ENCODE results near the gene LRRC41. TPM values are rescaled to one million over a fixed set of nuclear protein-coding genes. Genes with fewer than 3 reads are reported as not detected.
A peak's percentile ranks its signal among the peaks of the same experiment; 100 is the strongest.

LRRC41 gene
- total RNA-seq, 1 donor from 2014 or later = 43.1 TPM

DNA sequence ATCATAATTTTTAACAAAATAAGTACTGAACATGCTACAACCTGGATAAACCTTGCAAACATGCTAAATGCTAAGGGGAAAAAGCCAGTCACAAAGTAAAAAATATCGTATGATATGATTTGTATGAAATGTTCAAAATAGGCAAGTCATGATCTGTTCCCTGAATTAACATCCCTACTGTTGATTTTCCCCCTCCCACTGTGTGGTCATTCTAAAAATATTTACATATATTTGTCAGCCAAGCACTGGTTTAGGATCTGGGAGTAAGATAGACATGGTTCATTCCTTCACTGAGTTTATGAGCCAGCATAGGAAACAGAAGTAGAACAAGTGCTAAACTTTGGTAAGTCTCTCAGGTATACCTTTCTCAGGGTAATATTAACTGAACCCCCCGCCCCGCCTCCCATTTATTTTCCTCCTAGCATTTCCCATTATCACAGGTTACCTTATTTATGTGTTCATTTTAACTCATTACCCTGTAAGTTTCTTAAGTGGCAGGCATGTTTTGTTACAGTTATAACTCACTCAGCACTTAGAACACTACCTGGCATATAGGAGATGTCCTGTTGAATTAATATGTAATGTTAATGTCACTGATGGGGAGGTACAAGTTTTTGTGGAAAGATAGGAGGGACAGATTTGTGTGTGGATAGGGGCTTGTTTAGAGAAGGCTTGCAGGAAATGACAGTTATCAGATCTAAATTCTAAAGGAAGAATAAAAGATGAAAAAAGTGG, 12.4 kb upstream of the LRRC41 start:
- H2AFZ ChIP-seq (replicated peaks) = no peak overlapping the region
- TF ChIP-seq, protein P1, sequence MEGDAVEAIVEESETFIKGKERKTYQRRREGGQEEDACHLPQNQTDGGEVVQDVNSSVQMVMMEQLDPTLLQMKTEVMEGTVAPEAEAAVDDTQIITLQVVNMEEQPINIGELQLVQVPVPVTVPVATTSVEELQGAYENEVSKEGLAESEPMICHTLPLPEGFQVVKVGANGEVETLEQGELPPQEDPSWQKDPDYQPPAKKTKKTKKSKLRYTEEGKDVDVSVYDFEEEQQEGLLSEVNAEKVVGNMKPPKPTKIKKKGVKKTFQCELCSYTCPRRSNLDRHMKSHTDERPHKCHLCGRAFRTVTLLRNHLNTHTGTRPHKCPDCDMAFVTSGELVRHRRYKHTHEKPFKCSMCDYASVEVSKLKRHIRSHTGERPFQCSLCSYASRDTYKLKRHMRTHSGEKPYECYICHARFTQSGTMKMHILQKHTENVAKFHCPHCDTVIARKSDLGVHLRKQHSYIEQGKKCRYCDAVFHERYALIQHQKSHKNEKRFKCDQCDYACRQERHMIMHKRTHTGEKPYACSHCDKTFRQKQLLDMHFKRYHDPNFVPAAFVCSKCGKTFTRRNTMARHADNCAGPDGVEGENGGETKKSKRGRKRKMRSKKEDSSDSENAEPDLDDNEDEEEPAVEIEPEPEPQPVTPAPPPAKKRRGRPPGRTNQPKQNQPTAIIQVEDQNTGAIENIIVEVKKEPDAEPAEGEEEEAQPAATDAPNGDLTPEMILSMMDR (IDR thresholded peaks at IDR 0.05) = no peak
- TF ChIP-seq EZH2phosphoT487 (IDR thresholded peaks at IDR 0.05) = no peak
- TF ChIP-seq EZH2 (IDR thresholded peaks at IDR 0.05) = no peak
- H3F3A ChIP-seq (ENCODE audit: low read depth) = peaks cover 34% of the 10 kb centered on the region
- no peaks in the 10 kb centered on the region for H3K27me3 Mint-ChIP-seq (ENCODE audit: insufficient read depth, low read depth)
- peaks cover 17% of the 10 kb centered on the region for H3K36me3 Mint-ChIP-seq
- no peaks in the 10 kb centered on the region for H4K20me1 ChIP-seq (ENCODE audit: low read depth)
- no peak for DNase-seq (ENCODE audit: low spot score)
- H3K79me2 ChIP-seq (ENCODE audit: low read depth) = no peaks in the 10 kb centered on the region
- H3K27ac ChIP-seq = peak overlapping the region; percentile 59
- no peak overlapping the region for H3K4me2 ChIP-seq
- H3K9ac ChIP-seq = no peak overlapping the region
- no peak overlapping the region for H3K27ac Mint-ChIP-seq
- no peak overlapping the region for H3K4me3 ChIP-seq
- H3K36me3 ChIP-seq = peaks cover 12% of the 10 kb centered on the region
- peaks cover 10% of the 10 kb centered on the region for H3K4me1 Mint-ChIP-seq
- peaks cover 5% of the 10 kb centered on the region for H3K4me1 ChIP-seq
- H3K9me3 Mint-ChIP-seq = no peaks in the 10 kb centered on the region
- no peaks in the 10 kb centered on the region for H3K9me3 ChIP-seq (ENCODE audit: low read depth)
- H3K4me3 Mint-ChIP-seq = no peak overlapping the region
- no peaks in the 10 kb centered on the region for H3K27me3 ChIP-seq

DNA sequence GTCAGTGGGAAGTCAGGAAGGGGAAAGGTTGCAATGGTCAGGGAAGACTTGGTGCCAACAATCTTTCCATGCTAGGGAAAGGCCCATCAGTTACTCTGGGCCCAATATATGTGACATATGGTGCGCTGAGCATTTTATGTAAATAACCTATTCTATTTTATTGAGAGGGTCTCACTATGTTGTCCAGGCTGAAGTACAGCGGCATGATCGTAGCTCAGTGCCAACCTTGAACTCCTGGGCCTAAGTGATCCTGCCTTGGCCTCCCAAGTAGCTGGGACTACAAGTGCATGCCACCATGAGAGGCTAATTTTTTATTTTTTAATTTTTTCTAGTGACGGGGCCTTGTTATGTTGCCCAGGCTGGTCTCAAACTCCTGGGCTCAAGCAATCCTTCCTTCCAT, 6.9 kb upstream of the LRRC41 start:
- H3K27me3 Mint-ChIP-seq (ENCODE audit: insufficient read depth, low read depth) = no peaks in the 10 kb centered on the region
- Histone ChIP-seq H3K36me3 (peaks cover 27% of the 10 kb centered on the region), H3F3A (ENCODE audit: low read depth) (peaks cover 13% of the 10 kb centered on the region), H4K20me1 (ENCODE audit: low read depth) (peaks cover 38% of the 10 kb centered on the region), H3K79me2 (ENCODE audit: low read depth) (peaks cover 50% of the 10 kb centered on the region), H3K9ac (no peak overlapping the region), H3K9me3 (ENCODE audit: low read depth) (no peaks in the 10 kb centered on the region), H3K4me3 (no peak overlapping the region), H3K27me3 (no peaks in the 10 kb centered on the region), H3K27ac (no peak overlapping the region), H3K4me2 (no peak overlapping the region), H2AFZ (replicated peaks) (no peak overlapping the region), H3K4me1 (peaks cover 5% of the 10 kb centered on the region)
- TF ChIP-seq EZH2phosphoT487 (IDR thresholded peaks at IDR 0.05) = no peak
- TF ChIP-seq, protein P1 (IDR thresholded peaks at IDR 0.05) = no peak
- no peak for TF ChIP-seq EZH2 (IDR thresholded peaks at IDR 0.05)
- no peak overlapping the region for H3K27ac Mint-ChIP-seq
- H3K4me1 Mint-ChIP-seq = peaks cover 7% of the 10 kb centered on the region
- no peaks in the 10 kb centered on the region for H3K9me3 Mint-ChIP-seq
- H3K36me3 Mint-ChIP-seq = peaks cover 31% of the 10 kb centered on the region
- no peak for DNase-seq (ENCODE audit: low spot score)
- no peak overlapping the region for H3K4me3 Mint-ChIP-seq

DNA sequence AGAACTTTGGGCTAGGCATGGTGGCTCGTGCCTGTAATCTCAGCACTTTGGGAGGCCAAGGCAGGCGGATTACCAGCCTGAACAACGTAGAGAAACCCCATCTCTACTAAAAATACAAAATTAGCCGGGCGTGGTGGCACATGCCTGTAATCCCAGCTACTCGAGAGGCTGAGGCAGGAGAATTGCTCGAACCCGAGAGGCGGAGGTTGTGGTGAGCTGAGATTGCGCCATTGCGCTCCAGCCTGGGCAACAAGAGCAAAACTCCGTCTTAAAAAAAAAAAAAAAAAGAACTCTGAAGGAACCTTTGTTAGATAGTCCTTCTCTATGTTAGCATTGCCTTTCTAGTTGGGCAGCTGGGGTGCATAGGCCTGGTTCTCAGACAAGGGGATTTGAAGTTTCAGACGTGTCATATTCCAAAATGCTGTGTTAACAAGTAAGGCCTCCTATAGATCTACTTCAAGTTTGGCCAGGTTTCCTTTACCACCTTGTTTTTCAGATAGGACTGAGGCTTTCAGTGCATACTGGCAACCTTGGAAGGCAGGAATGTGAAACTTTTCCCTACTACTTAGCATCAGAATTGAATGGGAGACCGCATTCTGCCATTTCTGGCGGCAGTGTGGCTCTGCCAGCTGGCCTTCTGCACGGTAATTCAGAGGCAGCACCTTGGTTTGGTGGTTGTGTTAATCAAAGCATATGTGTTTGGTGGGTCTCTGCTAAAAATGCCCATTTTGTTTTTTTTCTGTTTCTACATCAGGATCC, 6.2 kb upstream of the LRRC41 start:
- Histone ChIP-seq H3K27ac (no peak overlapping the region), H2AFZ (replicated peaks) (no peak overlapping the region), H3K79me2 (ENCODE audit: low read depth) (peaks cover 58% of the 10 kb centered on the region), H3F3A (ENCODE audit: low read depth) (peaks cover 10% of the 10 kb centered on the region), H3K4me3 (no peak overlapping the region), H3K9me3 (ENCODE audit: low read depth) (no peaks in the 10 kb centered on the region), H3K27me3 (no peaks in the 10 kb centered on the region), H3K4me2 (no peak overlapping the region), H3K9ac (no peak overlapping the region), H3K4me1 (peaks cover 12% of the 10 kb centered on the region), H3K36me3 (peaks cover 27% of the 10 kb centered on the region), H4K20me1 (ENCODE audit: low read depth) (peaks cover 45% of the 10 kb centered on the region)
- TF ChIP-seq EZH2 (IDR thresholded peaks at IDR 0.05) = no peak
- TF ChIP-seq, protein P1 (IDR thresholded peaks at IDR 0.05) = no peak
- no peak for TF ChIP-seq EZH2phosphoT487 (IDR thresholded peaks at IDR 0.05)
- H3K36me3 Mint-ChIP-seq = peaks cover 28% of the 10 kb centered on the region
- peaks cover 3% of the 10 kb centered on the region for H3K27me3 Mint-ChIP-seq (ENCODE audit: insufficient read depth, low read depth)
- H3K4me1 Mint-ChIP-seq = peaks cover 9% of the 10 kb centered on the region
- H3K4me3 Mint-ChIP-seq = no peak overlapping the region
- no peaks in the 10 kb centered on the region for H3K9me3 Mint-ChIP-seq
- DNase-seq (ENCODE audit: low spot score) = no peak
- no peak overlapping the region for H3K27ac Mint-ChIP-seq
